Measurements from ENCODE around the gene SFMBT2. TPM values are rescaled to one million over a fixed set of nuclear protein-coding genes. Genes with fewer than 3 reads are reported as not detected.
"Not testable (repeated sequence)": the region's sequence is repeated elsewhere in the genome, so short reads cannot be mapped to it uniquely, and the experiment has no call there.

Gene SFMBT2
- total RNA-seq, 2 donors from 2014 or later, result 20.4 to 24.8 TPM

GRCh38 chr10:7184116-7184515 lies 226.7 kb downstream of the SFMBT2 start:
- H3K36me3 Mint-ChIP-seq (ENCODE audit: low read depth), result peaks cover 64% of the 10 kb centered on the region
- H3K4me1 Mint-ChIP-seq, result peaks cover 28% of the 10 kb centered on the region
- H3K9me3 Mint-ChIP-seq, H3K4me3 Mint-ChIP-seq, H3K27ac Mint-ChIP-seq, H3K27me3 Mint-ChIP-seq: not testable (repeated sequence)
- peak; percentile 32 for ATAC-seq (replicated peaks)

GRCh38 chr10:7182327-7182726 lies 228.5 kb downstream of the SFMBT2 start:
- H3K27ac Mint-ChIP-seq; H3K9me3 Mint-ChIP-seq; ATAC-seq (replicated peaks); H3K27me3 Mint-ChIP-seq; H3K4me3 Mint-ChIP-seq: not testable (repeated sequence)
- Mint-ChIP-seq H3K4me1 (peaks cover 28% of the 10 kb centered on the region), H3K36me3 (ENCODE audit: low read depth) (peaks cover 63% of the 10 kb centered on the region)

GRCh38 chr10:7181420-7181819 lies 229.4 kb downstream of the SFMBT2 start:
- Mint-ChIP-seq H3K27ac (no peak overlapping the region), H3K9me3 (peaks cover 8% of the 10 kb centered on the region), H3K4me3 (no peak overlapping the region), H3K36me3 (ENCODE audit: low read depth) (peaks cover 63% of the 10 kb centered on the region), H3K4me1 (peaks cover 22% of the 10 kb centered on the region), H3K27me3 (no peaks in the 10 kb centered on the region)
- peak; percentile 35 for ATAC-seq (replicated peaks)

GRCh38 chr10:7179536-7179935 lies 231.3 kb downstream of the SFMBT2 start:
- no peak for ATAC-seq (replicated peaks)
- H3K27me3 Mint-ChIP-seq, result no peaks in the 10 kb centered on the region

GRCh38 chr10:7173948-7174347 lies 236.9 kb downstream of the SFMBT2 start:
- ATAC-seq (replicated peaks), result no peak
- no peaks in the 10 kb centered on the region for H3K4me1 Mint-ChIP-seq
- H3K9me3 Mint-ChIP-seq, result no peaks in the 10 kb centered on the region
- no peaks in the 10 kb centered on the region for H3K27me3 Mint-ChIP-seq
- H3K36me3 Mint-ChIP-seq (ENCODE audit: low read depth), result peaks cover 86% of the 10 kb centered on the region
- H3K4me3 Mint-ChIP-seq, result no peak overlapping the region
- H3K27ac Mint-ChIP-seq, result no peak overlapping the region

More at GRCh38 chr10:7179536-7179935, 231.3 kb downstream of the SFMBT2 start:
- H3K9me3 Mint-ChIP-seq, result peaks cover 4% of the 10 kb centered on the region
- H3K4me3 Mint-ChIP-seq, result no peak overlapping the region
- H3K27ac Mint-ChIP-seq, result no peak overlapping the region
- peaks cover 12% of the 10 kb centered on the region for H3K4me1 Mint-ChIP-seq
- H3K36me3 Mint-ChIP-seq (ENCODE audit: low read depth), result peaks cover 66% of the 10 kb centered on the region

- no peak overlapping the region for H3K27ac Mint-ChIP-seq
- no peaks in the 10 kb centered on the region for H3K4me1 Mint-ChIP-seq
- H3K4me3 Mint-ChIP-seq, result no peak overlapping the region
- no peaks in the 10 kb centered on the region for H3K9me3 Mint-ChIP-seq
- peaks cover 87% of the 10 kb centered on the region for H3K36me3 Mint-ChIP-seq (ENCODE audit: low read depth)
- no peaks in the 10 kb centered on the region for H3K27me3 Mint-ChIP-seq
- no peak for ATAC-seq (replicated peaks)
Measured at GRCh38 chr10:7171825-7172224, 239.0 kb downstream of the SFMBT2 start.

- no peaks in the 10 kb centered on the region for H3K4me1 Mint-ChIP-seq
- H3K4me3 Mint-ChIP-seq, result no peak overlapping the region
- H3K27me3 Mint-ChIP-seq, result no peaks in the 10 kb centered on the region
- H3K9me3 Mint-ChIP-seq, result no peaks in the 10 kb centered on the region
- peaks cover 81% of the 10 kb centered on the region for H3K36me3 Mint-ChIP-seq (ENCODE audit: low read depth)
- no peak for ATAC-seq (replicated peaks)
- H3K27ac Mint-ChIP-seq, result no peak overlapping the region
Measured at GRCh38 chr10:7170626-7171322, 240.1 kb downstream of the SFMBT2 start.

- peaks cover 78% of the 10 kb centered on the region for H3K36me3 Mint-ChIP-seq (ENCODE audit: low read depth)
- no peak overlapping the region for H3K4me3 Mint-ChIP-seq
- no peak overlapping the region for H3K27ac Mint-ChIP-seq
- no peaks in the 10 kb centered on the region for H3K9me3 Mint-ChIP-seq
- H3K27me3 Mint-ChIP-seq, result no peaks in the 10 kb centered on the region
- no peak for ATAC-seq (replicated peaks)
- H3K4me1 Mint-ChIP-seq, result no peaks in the 10 kb centered on the region
Measured at GRCh38 chr10:7168414-7168813, 242.4 kb downstream of the SFMBT2 start.

GRCh38 chr10:7165500-7166177 lies 245.2 kb downstream of the SFMBT2 start:
- no peaks in the 10 kb centered on the region for H3K27me3 Mint-ChIP-seq
- peaks cover 84% of the 10 kb centered on the region for H3K36me3 Mint-ChIP-seq (ENCODE audit: low read depth)
- H3K9me3 Mint-ChIP-seq, result no peaks in the 10 kb centered on the region
- ATAC-seq (replicated peaks), result no peak
- H3K27ac Mint-ChIP-seq, result no peak overlapping the region
- H3K4me3 Mint-ChIP-seq, result no peak overlapping the region
- H3K4me1 Mint-ChIP-seq, result no peaks in the 10 kb centered on the region

GRCh38 chr10:7164955-7165354 lies 245.9 kb downstream of the SFMBT2 start:
- peaks cover 6% of the 10 kb centered on the region for H3K4me1 Mint-ChIP-seq
- H3K9me3 Mint-ChIP-seq, result no peaks in the 10 kb centered on the region
- H3K27me3 Mint-ChIP-seq, result no peaks in the 10 kb centered on the region
- peak overlapping the region; percentile 59 for H3K27ac Mint-ChIP-seq
- H3K4me3 Mint-ChIP-seq, result no peak overlapping the region
- no peak for ATAC-seq (replicated peaks)
- peaks cover 87% of the 10 kb centered on the region for H3K36me3 Mint-ChIP-seq (ENCODE audit: low read depth)

- peaks cover 14% of the 10 kb centered on the region for H3K4me1 Mint-ChIP-seq
- no peak overlapping the region for H3K4me3 Mint-ChIP-seq
- H3K9me3 Mint-ChIP-seq, result no peaks in the 10 kb centered on the region
- H3K36me3 Mint-ChIP-seq (ENCODE audit: low read depth), result peaks cover 80% of the 10 kb centered on the region
- H3K27me3 Mint-ChIP-seq, result no peaks in the 10 kb centered on the region
- no peak for ATAC-seq (replicated peaks)
- no peak overlapping the region for H3K27ac Mint-ChIP-seq
Measured at GRCh38 chr10:7162331-7162730, 248.5 kb downstream of the SFMBT2 start.

GRCh38 chr10:7161484-7162250 lies 249.2 kb downstream of the SFMBT2 start:
- no peaks in the 10 kb centered on the region for H3K9me3 Mint-ChIP-seq
- H3K4me1 Mint-ChIP-seq, result peaks cover 14% of the 10 kb centered on the region
- H3K36me3 Mint-ChIP-seq (ENCODE audit: low read depth), result peaks cover 73% of the 10 kb centered on the region
- H3K4me3 Mint-ChIP-seq, result no peak overlapping the region
- H3K27me3 Mint-ChIP-seq, result no peaks in the 10 kb centered on the region
- no peak overlapping the region for H3K27ac Mint-ChIP-seq
- ATAC-seq (replicated peaks), result no peak

GRCh38 chr10:7159928-7160327 lies 250.9 kb downstream of the SFMBT2 start:
- H3K4me3 Mint-ChIP-seq, result no peak overlapping the region
- peaks cover 67% of the 10 kb centered on the region for H3K36me3 Mint-ChIP-seq (ENCODE audit: low read depth)
- peak overlapping the region; percentile 39 for H3K27ac Mint-ChIP-seq
- ATAC-seq (replicated peaks), result peak; percentile 67
- no peaks in the 10 kb centered on the region for H3K27me3 Mint-ChIP-seq
- no peaks in the 10 kb centered on the region for H3K9me3 Mint-ChIP-seq
- H3K4me1 Mint-ChIP-seq, result peaks cover 14% of the 10 kb centered on the region

GRCh38 chr10:7159517-7159916 lies 251.3 kb downstream of the SFMBT2 start:
- no peaks in the 10 kb centered on the region for H3K9me3 Mint-ChIP-seq
- H3K27ac Mint-ChIP-seq, result peak overlapping the region; percentile 39
- H3K4me1 Mint-ChIP-seq, result peaks cover 14% of the 10 kb centered on the region
- ATAC-seq (replicated peaks), result no peak
- H3K36me3 Mint-ChIP-seq (ENCODE audit: low read depth), result peaks cover 62% of the 10 kb centered on the region
- no peak overlapping the region for H3K4me3 Mint-ChIP-seq
- no peaks in the 10 kb centered on the region for H3K27me3 Mint-ChIP-seq

- Mint-ChIP-seq H3K4me3 (no peak overlapping the region), H3K27ac (no peak overlapping the region), H3K36me3 (ENCODE audit: low read depth) (peaks cover 38% of the 10 kb centered on the region), H3K9me3 (no peaks in the 10 kb centered on the region), H3K4me1 (peaks cover 14% of the 10 kb centered on the region), H3K27me3 (no peaks in the 10 kb centered on the region)
- ATAC-seq (replicated peaks), result no peak
Measured at GRCh38 chr10:7157091-7157490, 253.7 kb downstream of the SFMBT2 start.

Data from activated T-helper 17 cell treated with anti-CD3 and anti-CD28 coated beads, Interleukin-2, amount 50 U/mL, for 72 hours (primary cell).